Stimulated activated CD8-positive, alpha-beta memory T cell treated with anti-CD3 and anti-CD28 coated beads, Interleukin-12 subunit alpha, Interleukin-12 subunit beta, amount 100 ng/mL, for 1 hour (primary cell): Measurements from ENCODE around the gene UQCRH.
"Not testable (repeated sequence)": the region's sequence is repeated elsewhere in the genome, so short reads cannot be mapped to it uniquely, and the experiment has no call there.

Experiments
- DNase-seq: peaks from one replicate; pipeline ENCODE4 v3.0.0-alpha.2; 2020; ENCODE audit warnings: low read depth

UQCRH gene

DNA sequence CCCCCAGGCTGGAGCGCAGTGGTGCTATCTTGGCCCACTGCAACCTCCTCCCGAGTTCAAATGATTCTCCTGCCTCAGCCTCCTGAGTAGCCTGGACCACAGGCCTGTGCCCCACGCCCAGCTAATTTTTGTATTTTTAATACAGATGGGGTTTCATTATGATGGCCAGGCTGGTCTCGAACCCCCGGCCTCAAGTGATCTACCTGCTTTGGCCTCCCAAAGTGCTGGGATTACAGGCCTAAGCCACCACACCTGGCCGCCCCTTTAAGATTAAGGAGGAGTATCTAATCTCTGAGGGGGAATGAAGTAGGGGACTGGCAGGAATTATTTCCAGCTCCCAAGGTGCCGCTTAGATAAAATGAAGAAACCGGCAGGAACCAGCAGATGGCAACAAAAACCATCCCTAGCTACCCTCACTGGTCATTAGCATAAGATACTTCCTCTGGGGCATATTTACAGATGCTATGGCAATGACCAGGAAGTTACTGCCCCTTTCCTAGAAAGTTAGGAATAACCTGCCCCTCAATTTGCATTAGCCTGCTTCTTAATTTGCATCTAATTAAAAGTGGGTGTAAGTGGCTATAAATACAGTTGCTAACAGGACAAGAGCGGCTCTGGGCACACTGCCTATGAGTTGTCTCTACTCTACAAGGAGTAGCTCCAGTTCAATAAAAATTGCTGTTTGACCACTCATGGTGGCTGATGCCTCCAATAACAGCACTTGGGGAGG is 30.0 kb downstream of the UQCRH start:
- no peak for DNase-seq

DNA sequence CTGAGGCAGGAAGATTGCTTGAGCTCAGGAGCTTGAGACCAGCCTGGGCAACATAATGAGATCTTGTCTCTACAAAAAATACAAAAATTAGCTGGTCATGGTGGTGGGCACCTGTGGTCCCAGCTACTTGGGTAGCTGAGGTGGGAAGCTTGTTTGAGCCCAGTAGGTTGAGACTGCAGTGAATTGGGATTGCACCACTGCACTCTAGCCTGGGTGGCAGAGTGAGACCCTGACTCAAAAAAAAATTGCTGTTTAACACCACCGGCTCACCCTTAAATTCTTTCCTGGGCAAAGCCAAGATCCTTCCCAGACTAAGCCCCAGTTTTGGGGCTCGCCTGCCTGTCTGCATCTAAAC is 30.5 kb downstream of the UQCRH start:
- no peak for DNase-seq

DNA sequence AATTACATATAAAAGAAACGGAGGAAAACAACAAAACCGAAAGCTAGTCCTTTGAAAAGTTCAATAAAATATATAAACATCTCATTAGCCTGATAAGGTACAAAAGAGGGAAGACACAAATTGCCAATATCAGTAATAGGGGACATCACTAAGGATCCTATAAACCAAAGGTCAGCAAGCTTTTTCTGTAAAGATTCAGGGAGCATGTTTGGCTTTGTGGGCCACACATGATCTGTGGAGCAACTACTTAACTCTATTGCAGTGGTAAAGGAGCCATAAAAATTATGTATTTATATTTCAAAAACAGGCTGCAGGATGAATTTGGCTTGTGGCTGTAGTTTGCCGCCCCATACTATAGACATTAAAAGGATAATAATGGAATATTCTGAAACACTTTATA is 31.6 kb downstream of the UQCRH start:
- no peak for DNase-seq

DNA sequence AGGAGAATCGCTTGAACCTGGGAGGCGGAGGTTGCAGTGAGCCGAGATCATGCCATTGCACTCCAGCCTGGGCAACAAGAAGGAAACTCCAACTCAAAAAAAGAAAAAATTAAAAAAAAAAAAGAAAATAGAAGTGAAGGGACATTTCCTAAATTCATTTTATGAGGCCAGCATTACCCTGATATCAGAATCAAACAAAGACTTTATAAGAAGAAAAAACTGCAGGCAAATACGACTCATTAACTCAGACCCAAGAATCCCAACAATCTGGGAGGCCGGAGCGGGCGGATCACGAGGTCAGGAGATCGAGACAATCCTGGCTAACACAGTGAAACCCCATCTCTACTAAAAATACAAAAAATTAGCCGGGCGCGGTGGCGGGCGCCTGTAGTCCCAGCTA is 33.9 kb downstream of the UQCRH start:
- not testable (repeated sequence) for DNase-seq

DNA sequence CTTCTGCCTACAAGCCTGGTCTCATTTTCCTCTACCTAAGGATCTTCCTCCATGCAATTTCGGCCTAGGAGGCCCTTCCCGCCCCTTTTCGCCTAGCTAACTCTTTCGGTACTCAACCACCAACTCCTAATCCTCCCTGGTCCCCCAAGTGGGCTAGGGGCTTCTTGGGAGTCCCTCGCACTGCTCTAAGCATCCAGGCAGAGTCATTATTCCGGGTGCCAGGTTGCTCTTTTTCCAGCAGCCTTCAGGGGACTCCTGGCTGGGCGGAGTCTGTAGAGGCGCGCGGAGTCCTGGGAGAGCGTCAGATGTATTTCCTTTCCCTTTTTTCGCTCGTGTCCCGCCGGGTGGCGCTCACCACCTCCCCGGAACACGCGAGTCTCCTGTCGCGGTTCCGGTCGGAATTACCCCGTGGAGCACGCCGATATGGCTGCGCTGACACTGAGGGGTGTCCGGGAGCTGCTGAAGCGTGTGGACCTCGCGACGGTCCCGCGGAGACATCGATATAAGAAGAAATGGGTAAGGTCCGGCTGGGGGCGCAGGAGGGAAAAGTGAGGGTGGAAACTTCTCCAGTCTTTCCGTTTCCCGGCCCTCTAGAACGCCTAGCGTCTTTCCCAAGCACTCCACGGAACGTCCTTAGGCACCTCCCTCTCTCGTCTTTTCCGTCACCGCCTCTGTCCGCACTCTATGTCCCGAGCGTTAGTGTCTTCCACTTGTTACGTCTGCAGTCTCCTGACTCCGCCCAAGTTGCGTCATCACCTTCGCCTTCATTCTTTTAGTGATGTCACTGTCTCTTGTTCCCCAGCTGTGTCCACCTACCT is 37.1 kb downstream of the UQCRH start, which contains the start of gene NSUN4:
NSUN4 (plus strand) TSS at position 404 of the 818 bp plus-strand sequence; CDS start at position 424, 20 bp downstream.
- peak; percentile 70 for DNase-seq

DNA sequence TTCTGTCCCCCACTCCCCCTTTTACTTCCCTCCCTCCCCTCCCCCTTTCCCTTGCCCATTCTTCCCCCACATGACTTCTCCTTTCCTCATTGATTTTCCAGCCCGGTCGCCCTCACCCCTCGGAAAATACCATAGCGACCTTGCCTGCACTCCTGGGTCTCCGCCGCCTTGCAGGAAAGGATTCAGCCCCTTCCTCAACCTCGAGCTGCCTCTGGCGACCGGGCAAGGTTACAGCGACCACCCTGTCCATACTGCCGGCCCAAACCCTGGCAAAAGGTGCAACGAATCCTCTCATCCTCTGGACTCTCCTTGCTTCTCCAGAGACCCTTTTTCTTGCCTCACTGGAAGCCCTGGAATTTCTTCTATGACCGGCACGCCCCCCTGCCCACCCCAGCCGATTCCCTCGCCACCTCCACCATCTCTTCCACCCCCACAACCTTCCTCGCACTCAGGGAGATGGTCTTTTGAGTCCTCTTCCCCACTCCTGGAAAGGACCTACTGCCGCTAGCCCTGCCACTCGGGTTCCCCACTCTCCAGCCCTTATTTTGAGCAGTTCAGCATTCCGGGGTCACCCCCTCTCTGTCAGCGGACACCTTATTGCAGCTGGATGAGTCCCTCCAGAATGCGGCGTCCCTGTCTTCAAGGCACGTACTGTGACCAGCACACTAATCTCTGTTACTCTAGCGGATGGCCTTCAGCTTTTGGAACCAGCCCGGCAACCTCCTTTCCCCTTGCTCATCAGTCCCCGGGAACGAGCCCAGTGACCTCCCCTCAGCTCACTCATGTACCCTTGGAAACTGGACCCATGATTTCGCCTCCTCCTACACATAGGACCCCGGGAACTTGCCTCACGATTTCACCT is 38.0 kb downstream of the UQCRH start:
- no peak for DNase-seq

DNA sequence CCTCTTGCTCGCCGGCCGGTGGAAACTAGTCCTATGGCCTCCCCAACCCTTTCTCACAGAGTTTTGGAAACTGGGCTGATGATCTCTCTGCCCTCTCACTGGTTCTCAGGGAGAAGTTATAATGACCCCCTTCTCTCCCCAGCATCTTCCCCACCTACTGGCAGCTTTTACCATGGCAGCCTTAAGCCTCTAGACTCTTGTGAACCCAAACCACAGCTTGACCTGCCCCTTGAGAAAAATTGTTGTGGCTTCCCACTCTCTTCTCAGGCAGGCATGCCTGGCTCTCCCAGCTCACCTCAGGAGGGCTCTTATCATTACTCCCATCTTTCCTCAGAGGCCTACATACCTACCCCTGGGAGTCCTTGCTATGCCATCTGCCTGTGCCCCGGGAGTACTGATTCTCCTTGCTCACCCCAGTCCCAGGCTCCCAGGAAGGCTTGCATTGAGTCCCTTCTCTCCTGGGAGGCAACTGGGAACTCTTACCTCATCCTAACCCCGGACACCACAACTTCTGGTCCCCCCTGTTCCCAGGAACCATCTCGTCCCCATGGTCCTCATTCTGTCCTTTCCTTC is 38.7 kb downstream of the UQCRH start:
- no peak for DNase-seq

DNA sequence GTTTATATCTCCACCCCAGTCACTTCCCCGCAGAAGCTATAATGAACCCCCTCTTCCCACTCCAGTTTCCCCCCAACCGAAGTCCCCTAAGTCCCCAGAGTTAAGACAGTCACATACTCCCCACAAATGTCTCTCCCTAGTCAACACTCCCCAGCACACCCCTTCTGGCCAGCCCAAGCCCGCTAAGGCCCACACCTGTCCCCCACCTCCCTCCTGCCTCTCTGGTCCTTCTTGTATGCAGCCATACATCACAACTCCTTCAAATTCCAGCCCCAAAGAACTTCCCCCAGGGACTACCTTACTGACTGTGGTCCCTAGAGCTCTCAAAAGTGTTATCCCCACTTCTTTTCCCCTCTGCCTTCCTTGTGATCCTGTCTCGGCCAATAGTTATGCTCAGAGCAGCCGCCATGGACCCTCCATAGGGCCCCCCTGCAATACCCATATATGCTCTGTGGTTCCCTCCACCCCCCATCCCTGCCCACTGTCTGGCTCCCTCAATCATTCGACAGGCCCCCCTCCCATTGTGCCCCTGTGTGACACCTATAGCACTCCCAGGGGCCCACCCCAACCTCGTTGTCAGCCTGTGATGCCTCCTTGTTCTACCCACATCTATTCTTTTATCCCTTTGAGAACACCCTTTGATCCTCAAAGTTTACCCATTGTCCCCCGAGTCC is 39.3 kb downstream of the UQCRH start:
- DNase-seq = no peak

DNA sequence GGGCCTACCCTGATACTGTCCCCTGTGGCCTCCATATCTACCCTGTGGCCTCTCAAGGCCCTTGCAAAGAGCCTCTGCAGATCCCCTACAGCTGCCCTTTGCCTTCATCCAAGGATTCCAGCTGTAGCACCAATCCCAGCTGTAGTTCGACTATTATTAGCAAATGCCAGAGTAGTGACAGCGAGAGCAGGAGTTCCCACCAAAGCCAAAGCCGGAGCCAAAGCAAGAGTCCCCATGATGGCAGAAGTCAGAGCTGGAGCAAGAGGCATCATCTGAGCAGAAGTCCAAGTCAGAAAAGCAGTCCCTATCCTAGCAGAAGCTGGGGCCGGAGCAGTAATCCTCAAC is 39.8 kb downstream of the UQCRH start:
- DNase-seq = no peak

DNA sequence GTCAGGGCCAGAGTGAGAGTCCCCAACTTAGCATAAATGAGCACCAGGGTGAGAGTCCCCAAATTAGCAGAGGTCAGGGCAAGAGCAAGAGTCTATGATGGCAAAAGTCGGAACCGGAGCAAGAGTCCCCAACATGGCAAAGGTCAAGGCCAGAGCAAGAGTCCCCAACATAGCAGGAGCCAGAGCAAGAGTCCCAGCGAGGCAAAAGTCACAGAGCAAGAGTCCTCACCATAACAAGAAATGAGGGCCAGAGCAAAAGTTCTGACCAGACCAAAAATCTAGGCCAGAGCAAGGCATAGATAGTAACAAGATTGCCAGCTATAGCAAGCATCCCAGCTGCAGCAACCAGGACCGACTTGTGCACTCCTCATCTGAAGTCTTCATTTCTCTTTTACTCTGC is 40.2 kb downstream of the UQCRH start:
- no peak for DNase-seq

DNA sequence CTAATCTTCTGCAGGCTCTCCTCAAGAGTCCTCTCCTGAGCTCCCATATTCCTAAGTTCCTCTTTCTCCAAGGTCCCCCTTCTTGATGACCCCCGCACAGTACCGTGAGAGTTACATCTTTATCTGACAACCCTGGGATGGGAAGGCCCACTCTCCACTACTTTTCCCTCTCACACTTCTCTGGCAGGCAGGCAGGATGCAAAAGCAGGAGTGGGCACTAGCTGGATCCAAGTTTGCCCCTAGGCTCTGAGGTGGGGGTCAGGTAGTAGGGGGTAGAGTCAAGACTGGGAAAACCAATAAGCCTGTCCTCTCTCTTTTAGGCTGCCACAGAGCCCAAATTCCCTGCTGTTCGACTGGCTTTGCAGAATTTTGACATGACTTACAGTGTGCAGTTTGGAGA is 41.0 kb downstream of the UQCRH start:
- no peak for DNase-seq

DNA sequence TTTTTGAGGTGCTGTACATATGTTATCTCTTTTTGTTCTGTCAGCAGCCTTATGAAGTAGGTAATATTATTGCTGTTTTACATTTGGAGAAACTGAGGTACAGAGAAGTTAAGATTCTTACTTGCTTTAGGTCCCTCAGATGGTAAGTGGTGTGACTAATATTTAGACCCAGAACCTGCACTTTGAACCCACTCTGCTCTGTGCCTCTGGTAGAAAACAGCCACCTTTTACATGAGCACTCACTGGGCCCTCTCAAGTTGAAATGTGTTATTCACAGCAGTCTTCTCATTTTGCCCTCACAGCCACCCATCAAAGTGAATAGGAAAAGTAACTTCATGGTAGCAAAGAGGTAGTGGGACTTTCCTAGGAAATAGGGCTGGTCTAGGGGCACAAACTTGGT is 41.8 kb downstream of the UQCRH start:
- DNase-seq = no peak

DNA sequence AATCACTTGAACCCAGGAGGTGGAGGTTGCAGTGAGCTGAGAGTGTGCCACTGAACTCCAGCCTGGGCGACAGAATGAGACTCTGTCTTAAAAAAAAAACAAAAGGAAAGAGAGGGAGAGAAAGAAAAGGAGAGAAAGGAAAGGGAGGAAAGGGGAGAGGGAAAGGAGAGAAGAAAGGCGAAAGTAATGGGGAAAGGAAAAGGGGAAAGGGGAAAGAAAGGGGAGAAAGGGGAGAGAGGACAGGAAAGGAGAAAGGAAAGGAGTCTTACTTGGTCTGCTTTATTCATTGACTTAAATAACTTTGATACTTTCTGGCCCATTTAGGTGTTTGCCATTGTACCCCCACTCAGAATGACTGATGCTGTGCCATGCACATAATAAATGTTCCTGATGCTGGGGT is 48.9 kb downstream of the UQCRH start:
- DNase-seq = no peak

DNA sequence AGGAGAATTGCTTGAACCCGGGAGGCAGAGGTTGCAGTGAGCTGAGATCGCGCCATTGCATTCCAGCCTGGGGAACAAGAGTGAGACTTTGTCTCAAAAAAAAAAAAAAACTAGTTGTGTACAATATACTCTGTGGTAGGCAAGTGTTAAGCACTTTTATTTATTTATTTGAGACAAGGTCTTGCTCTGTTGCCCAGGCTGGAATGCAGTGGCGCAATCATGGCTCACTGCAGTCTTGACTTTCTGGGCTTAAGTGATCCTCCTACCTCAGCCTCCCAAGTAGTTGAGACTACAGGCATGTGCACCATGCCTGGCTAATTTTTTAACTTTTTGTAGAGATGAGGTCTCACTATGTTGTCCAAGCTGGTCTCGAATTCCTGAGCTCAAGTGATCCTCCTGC is 52.4 kb downstream of the UQCRH start:
- not testable (repeated sequence) for DNase-seq

DNA sequence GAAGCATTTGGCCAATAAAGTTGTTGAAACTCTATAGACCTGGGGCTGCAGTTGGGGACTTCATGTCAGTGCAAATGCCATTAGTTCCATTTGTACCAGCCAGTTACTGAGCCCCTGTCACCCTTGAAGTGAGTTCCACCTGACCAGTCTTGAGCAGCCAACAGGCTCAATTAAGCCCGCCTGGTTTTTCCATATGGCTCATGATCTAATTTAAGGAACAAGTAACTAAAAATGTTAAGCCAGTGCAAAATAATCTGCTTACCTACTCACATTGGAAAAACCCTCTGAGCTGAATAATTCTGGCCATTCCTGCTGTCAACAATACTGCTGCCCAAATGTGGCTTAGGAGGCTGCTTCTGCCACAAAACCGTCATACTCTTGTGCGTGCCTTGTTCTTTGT is 58.7 kb downstream of the UQCRH start:
- DNase-seq = no peak

DNA sequence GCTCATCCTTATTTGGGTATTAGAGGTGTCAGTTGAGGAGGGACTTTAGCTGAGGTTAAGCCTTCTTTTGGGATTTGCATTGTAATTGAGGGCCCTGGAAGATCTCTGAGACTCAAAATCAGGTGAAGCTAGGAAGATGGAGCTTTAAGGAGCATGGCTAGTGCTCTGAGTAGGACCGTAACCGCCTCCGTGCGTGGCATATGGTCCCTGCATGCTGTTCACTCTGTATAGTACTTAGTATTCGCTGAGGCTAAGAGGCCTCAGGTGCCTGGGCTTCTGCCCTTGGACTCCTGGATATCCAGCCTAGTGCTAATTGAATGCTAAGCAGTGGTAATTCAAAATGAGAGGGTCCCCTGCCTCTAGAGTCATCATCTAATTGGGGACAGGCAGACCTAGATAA is 59.6 kb downstream of the UQCRH start:
- no peak for DNase-seq

DNA sequence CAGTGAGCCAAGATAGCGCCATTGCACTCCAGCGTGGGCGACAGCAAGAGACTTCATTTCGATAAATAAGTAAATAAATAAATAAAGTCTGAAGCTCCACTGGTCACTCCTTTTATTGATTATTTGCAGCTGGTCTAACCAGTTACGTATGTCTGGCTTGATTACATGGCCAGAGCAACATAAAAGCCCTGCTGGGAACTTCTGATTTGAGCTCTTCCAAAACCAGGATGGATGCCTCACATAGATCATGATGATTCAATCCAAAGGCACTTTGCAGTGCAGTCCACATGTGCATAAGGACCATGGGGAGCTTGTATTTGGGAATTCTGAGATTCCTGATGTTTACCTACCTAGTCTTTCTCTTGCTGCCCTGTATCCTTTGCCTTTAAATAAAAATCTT is 61.1 kb downstream of the UQCRH start:
- DNase-seq = no peak

DNA sequence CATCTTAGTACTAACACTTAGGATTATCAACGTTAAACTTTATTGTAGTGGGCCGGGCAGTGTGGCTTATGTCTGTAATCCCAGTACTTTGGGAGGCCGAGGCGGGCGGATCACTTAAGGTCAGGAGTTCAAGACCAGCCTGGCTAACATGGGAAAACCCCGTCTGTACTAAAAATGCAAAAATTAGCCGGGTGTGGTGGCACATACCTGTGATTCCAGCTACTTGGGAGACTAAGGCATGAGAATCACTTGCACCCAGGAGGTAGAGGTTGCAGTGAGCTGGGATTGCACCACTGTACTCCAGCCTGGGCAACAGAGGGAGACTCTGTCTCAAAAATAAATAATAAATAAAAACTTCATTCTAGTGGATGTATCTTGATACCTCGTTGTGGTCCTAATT is 62.3 kb downstream of the UQCRH start:
- not testable (repeated sequence) for DNase-seq
